Measurements from ENCODE around the gene MYBPHL.

MYBPHL gene

DNA sequence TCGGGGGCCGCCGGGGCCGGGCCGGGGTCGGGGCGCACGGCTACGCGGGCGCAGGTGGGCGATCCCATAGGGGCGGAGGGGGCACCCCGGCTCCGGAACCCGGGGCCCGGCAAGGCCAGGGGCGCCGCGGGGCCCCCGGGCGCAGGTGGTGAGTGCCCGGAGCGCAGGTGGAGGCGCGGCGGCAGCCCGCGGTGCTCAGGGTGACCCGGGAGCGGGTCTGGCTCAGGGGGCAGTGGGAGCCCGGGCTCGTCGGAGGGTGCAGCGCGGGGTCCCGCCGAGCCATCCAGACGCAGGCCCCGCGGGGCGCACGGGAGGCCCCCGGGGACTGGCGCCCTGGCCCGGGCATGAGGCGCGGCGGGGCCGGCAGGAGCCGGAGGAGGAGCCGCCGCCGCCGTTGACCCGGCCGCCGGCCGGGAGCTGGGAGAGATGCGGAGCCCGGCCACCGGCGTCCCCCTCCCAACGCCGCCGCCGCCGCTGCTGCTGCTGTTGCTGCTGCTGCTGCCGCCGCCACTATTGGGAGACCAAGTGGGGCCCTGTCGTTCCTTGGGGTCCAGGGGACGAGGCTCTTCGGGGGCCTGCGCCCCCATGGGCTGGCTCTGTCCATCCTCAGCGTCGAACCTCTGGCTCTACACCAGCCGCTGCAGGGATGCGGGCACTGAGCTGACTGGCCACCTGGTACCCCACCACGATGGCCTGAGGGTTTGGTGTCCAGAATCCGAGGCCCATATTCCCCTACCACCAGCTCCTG lies 57.0 kb downstream of the MYBPHL start:
- TF ChIP-seq FOXP2 (optimal IDR thresholded peaks at IDR 0.05; ENCODE audit: borderline replicate concordance, extremely low read depth, extremely low read length, insufficient read depth) (peak; percentile 4), TAF1 (IDR thresholded peaks at IDR 0.05; ENCODE audit: borderline replicate concordance, insufficient read depth, low read length) (no peak)

GRCh38 chr1:109248797-109249629 lies 57.8 kb downstream of the MYBPHL start, which contains the start of gene CELSR2:
Gene CELSR2, plus strand, starts transcription at chr1:109249539. Its CDS starts 541 bp downstream, at chr1:109250080.
- TF ChIP-seq SIN3A (IDR thresholded peaks at IDR 0.05; ENCODE audit: borderline replicate concordance, insufficient read depth, low read length): no peak
- TF ChIP-seq FOXP2 (optimal IDR thresholded peaks at IDR 0.05; ENCODE audit: borderline replicate concordance, extremely low read depth, extremely low read length, insufficient read depth): peak; percentile 7

- TF ChIP-seq SIN3A (IDR thresholded peaks at IDR 0.05; ENCODE audit: borderline replicate concordance, insufficient read depth, low read length): no peak
Measured at GRCh38 chr1:109248444-109248796, 58.4 kb downstream of the MYBPHL start.

GRCh38 chr1:109247401-109248365 lies 59.1 kb downstream of the MYBPHL start:
- TF ChIP-seq TAF1 (IDR thresholded peaks at IDR 0.05; ENCODE audit: borderline replicate concordance, insufficient read depth, low read length) (no peak), FOXP2 (optimal IDR thresholded peaks at IDR 0.05; ENCODE audit: borderline replicate concordance, extremely low read depth, extremely low read length, insufficient read depth) (no peak), POLR2AphosphoS5 (IDR thresholded peaks at IDR 0.05; ENCODE audit: low read depth, low read length) (no peak)
- TF ChIP-seq, protein P1, sequence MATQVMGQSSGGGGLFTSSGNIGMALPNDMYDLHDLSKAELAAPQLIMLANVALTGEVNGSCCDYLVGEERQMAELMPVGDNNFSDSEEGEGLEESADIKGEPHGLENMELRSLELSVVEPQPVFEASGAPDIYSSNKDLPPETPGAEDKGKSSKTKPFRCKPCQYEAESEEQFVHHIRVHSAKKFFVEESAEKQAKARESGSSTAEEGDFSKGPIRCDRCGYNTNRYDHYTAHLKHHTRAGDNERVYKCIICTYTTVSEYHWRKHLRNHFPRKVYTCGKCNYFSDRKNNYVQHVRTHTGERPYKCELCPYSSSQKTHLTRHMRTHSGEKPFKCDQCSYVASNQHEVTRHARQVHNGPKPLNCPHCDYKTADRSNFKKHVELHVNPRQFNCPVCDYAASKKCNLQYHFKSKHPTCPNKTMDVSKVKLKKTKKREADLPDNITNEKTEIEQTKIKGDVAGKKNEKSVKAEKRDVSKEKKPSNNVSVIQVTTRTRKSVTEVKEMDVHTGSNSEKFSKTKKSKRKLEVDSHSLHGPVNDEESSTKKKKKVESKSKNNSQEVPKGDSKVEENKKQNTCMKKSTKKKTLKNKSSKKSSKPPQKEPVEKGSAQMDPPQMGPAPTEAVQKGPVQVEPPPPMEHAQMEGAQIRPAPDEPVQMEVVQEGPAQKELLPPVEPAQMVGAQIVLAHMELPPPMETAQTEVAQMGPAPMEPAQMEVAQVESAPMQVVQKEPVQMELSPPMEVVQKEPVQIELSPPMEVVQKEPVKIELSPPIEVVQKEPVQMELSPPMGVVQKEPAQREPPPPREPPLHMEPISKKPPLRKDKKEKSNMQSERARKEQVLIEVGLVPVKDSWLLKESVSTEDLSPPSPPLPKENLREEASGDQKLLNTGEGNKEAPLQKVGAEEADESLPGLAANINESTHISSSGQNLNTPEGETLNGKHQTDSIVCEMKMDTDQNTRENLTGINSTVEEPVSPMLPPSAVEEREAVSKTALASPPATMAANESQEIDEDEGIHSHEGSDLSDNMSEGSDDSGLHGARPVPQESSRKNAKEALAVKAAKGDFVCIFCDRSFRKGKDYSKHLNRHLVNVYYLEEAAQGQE (IDR thresholded peaks at IDR 0.05; ENCODE audit: insufficient read depth in 1 of 2, low read depth in 2 of 2, low read length in 2 of 2): no peak

DNA sequence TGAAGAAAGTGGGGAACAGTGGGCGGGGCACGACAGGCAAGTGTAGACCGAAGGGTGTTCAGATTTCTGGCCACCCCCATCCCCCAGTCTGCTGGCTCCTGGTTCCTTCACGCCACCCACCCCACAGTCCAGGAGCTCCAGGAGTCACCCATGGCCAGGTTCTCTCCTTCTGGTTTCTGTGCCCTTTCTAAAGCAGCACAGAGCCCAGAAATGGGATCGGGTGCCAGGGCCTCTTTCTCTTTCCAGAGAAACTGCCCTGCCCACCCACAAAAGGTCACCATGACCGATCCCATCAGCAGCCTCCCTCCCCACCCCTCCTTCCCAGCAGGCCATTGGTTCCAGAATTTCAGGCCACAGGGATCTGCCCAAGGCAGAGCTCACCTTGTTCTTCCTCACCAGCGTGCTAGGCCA lies 60.7 kb downstream of the MYBPHL start:
- TF ChIP-seq SIN3A (IDR thresholded peaks at IDR 0.05; ENCODE audit: borderline replicate concordance, insufficient read depth, low read length) (no peak), POLR2AphosphoS5 (IDR thresholded peaks at IDR 0.05; ENCODE audit: low read depth, low read length) (no peak), TAF1 (IDR thresholded peaks at IDR 0.05; ENCODE audit: borderline replicate concordance, insufficient read depth, low read length) (no peak), FOXP2 (optimal IDR thresholded peaks at IDR 0.05; ENCODE audit: borderline replicate concordance, extremely low read depth, extremely low read length, insufficient read depth) (no peak)
- TF ChIP-seq, protein P1 (IDR thresholded peaks at IDR 0.05; ENCODE audit: insufficient read depth in 1 of 2, low read depth in 2 of 2, low read length in 2 of 2): no peak

DNA sequence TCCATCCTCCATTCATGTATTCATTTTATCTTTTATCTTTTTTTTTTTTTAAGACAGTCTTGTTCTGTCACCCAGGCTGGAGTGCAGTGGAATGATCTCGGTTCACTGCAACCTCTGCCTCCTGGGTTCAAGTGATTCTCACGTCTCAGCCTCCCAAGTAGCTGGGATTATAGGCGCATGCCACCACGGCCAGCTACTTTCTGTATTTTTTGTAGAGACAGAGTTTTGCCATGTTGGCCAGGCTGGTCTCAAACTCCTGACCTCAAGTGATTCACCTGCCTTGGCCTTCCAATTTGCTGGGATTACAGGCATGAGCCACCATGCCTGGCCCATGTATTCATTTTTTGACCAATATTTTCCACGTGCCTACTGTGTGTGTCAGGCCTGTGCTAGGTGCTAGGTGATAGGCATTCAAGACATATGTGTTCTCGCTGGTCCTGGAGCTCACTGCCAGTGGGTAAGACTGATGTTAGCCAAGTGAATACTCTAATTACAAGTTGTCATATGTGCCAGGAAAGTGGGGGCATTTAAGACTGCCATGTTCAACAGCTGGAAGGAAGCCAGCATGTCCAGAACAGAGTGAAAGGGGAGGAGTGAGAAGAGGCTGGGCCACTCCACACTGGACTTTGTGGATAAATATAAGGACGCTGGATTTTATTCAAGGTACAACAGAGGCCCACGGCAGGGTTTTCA lies 62.8 kb downstream of the MYBPHL start:
- TF ChIP-seq SIN3A (IDR thresholded peaks at IDR 0.05; ENCODE audit: borderline replicate concordance, insufficient read depth, low read length): no peak
- TF ChIP-seq, protein P1 (IDR thresholded peaks at IDR 0.05; ENCODE audit: insufficient read depth in 1 of 2, low read depth in 2 of 2, low read length in 2 of 2): no peak
- TF ChIP-seq TAF1 (IDR thresholded peaks at IDR 0.05; ENCODE audit: borderline replicate concordance, insufficient read depth, low read length): no peak
- no peak for TF ChIP-seq POLR2AphosphoS5 (IDR thresholded peaks at IDR 0.05; ENCODE audit: low read depth, low read length)
- no peak for TF ChIP-seq FOXP2 (optimal IDR thresholded peaks at IDR 0.05; ENCODE audit: borderline replicate concordance, extremely low read depth, extremely low read length, insufficient read depth)
